Measurements from ENCODE around the gene COL27A1.
A peak's percentile ranks its signal among the peaks of the same experiment; 100 is the strongest.

COL27A1 gene

DNA sequence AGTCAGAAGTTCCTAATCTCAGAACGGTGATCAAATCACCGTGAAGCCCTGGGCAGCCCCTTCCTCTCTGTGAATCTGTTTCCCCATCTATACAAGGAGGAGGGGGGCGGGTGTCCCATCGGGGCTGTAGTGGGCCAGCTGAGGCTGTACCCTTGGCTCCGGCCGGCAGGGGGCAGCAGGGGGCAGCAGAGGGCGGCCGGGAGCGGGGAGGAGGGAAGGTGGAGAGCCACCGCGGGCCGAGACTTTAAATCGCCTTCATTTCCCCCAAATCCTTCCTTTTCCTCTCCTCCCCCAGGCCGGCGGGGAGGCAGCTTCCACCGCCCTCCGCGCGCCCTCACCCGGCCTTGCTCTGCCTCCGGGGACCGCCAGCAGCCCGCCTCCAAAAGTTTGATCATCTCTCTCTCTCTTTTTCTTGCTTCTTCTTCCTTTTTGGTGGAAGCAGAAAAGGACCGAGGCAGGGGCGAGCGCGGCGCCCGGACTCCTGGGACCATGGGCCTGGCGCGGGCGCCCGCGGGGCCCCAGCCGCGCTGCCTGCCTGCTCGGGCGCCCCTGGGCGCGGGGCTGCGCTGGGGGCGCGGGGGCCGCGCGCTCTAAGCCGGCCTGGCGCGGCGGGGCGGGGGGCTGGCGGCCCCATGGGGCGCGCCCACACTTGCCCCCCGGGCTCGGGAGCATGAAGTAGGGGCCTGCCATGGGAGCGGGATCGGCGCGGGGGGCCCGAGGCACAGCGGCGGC lies at the start of gene COL27A1:
Gene COL27A1 (plus strand): TSS at position 275 of the 732 bp plus-strand sequence. CDS start 414 bp downstream, at position 689.
- DNase-seq (ENCODE audit: low spot score), result peak; percentile 71

DNA sequence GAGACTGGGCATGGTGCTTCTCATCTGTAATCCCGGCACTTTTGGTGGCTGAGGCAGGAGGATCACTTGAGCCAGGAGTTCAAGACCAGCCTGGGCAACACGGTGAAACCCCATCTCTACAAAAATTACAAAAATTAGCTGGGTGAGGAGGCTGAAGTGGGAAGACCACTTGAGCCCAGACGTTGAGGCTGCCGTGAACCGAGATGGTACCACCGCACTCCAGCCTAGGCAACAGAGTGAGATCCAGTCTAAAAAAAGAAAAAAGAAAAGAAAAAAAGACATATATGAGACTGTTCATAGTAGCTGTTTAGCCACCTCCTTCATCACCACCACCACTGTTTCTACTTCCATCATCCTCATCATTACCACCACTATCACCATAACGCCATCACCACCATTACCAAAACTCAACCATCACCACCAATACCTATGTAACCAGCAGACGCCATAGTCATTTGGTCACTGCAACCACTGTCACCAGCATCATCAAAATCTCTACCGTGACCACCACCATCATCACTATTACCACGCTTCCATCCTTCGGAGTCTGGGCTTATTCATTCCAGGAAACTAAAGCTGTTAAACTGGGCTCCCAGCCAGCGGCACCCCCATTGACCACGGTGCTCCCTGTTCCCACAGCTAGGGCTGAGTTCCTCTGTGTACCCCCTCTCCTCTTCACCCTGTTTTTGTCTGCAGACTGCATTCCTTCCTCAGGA lies 47.9 kb upstream of the COL27A1 start:
- no peak for DNase-seq (ENCODE audit: low spot score)

DNA sequence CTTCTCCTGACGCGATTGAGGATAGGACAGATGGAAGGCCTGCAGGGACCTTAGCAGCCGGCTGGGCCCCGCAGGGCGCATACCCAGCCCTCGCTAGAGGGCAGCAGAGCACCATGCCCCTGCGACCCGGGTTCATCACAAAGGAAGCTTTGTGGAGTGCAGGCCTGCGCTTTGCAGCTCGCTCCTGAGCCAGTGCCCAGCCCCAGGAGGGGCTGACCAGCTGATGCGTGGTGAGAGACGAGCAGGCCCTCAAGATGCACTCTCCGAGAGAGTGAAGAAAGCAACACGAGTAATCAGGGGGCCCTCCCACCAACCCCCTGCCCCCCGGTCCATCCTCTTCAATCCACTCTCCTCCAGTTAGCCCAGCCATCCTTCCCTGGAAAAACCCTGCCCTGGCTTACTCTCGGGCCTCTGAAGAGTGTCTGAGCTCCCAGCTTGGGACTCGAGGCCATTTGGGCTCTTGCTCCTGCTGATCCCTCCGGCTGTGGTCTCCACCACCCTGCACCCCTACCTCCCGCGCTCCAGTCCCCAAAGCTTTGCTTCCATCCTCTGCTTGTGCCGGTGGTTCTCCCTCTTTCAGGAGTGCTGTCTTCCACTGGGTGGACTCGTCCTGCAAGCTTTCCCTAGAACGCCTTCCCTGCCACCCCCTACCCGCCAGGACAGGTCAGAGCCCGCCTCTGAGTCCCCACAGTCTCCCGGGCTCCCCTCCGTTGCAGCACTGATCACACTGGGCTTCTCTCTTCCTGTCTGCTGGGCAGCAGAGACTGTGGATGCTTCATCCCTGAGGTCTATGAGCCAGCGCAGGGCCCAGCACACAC lies 47.1 kb upstream of the COL27A1 start:
- peak; percentile 69 for DNase-seq (ENCODE audit: low spot score)

DNA sequence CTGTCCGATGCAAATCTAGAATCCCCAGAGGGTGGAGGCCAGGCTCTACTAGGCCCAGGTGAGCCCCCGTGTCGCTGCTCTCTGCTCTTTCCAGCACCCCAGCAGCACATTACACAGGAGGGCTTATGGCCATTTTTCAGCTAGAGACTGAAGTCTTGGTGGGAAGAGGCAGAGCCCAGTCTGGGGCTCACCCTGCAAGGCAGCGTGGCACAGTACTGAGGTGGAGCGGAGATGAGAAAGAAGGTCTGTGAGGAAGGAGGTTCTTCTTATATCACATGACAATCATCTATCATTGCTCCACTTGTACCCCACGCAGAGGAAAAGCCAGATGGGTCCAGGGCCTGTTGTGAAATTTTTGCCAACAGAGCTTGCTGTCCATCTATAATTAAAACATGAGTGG lies 46.2 kb upstream of the COL27A1 start:
- no peak for DNase-seq (ENCODE audit: low spot score)

DNA sequence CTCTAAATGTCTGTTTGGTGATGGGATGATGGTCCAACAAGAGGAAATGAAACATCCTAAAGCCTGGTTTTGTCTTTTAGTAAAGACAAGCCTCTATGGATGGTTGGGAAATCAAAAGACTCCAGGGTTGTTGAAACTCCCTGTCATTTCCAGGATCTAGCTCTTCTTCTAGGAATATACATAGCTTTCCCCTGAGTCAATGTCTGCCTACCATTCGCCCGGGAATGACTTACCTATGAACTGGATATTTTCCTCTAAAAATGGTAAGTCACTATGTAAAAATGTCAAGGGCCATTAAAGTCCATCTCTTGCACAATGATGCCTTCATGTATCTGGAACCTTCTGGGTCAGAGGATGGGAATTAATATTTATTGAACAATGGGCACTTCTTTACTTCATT lies 45.2 kb upstream of the COL27A1 start:
- no peak for DNase-seq (ENCODE audit: low spot score)

DNA sequence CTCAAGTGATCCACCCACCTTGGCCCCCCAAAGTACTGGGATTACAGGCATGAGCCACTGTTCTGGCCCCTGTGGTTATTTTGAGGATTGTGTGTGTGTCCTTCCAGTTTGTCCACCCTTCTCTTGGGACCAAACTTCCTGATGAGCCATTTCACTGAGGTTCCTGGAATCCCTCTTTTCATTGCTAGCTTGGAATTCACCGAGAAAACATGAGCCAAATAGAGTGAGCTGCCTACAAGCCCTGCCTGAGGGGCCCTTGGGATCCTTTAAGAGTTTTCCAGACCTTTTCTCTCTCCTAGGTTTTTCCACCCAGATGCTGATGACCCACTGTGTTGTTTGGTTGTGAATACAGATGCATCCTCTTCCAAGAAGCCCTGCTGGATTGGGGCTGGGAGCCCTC lies 43.0 kb upstream of the COL27A1 start:
- DNase-seq (ENCODE audit: low spot score), result no peak

DNA sequence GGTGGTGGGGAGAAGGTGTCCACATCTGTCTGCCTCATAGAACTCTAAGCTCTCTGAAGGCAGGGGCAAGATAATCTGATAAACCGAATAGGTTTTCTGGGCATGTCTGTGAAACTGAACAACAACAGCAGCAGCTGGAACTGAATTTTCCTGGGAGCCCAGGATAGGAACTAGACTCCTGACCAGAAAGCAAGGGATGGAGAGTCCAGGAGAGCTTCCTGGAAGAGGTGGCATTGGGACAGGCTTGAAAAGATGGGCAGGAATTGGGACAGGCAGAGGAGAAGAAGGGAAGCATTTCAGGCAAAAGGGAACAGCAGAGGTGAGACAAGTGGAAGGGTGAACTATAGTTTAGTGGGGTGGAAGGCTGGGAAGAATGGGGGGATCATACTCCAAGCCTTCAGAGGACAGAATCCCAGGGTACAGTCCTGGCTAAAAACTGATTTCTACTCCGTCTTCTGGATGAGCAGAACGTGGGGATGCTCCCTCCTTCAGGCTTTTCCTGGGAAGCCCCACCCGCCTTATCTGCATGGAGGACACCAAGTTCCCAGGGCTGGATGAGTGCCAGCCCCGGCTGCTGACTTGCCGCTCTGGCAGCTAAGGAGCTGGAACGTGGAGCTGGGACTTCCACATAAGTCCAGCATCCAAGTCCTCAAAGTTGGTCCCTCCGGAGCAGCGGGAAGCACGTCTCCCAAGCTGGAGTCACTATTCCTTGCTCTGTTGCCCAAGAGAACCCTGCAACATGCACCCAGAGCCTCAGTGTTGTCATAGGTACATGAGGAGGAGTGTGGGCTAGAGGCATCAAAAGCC lies 42.4 kb upstream of the COL27A1 start:
- DNase-seq (ENCODE audit: low spot score), result peak; percentile 38

DNA sequence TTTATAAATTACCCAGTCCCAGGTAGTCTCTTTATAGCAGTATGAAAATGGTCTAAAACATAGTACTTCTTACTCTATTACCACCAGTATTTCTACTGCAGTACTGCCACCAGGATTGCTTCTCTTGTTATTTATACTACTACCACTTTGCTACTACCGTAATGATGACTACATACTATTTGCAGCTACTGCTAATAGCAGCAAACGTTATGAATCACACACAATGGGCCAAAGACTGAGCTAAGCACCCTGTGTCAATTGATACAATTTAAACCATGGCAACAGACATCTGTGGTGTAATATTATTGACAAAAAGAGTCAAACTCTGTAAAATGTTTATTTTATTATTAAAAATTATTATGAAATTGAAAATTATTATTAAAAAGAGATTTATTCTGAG lies 41.0 kb upstream of the COL27A1 start:
- no peak for DNase-seq (ENCODE audit: low spot score)

DNA sequence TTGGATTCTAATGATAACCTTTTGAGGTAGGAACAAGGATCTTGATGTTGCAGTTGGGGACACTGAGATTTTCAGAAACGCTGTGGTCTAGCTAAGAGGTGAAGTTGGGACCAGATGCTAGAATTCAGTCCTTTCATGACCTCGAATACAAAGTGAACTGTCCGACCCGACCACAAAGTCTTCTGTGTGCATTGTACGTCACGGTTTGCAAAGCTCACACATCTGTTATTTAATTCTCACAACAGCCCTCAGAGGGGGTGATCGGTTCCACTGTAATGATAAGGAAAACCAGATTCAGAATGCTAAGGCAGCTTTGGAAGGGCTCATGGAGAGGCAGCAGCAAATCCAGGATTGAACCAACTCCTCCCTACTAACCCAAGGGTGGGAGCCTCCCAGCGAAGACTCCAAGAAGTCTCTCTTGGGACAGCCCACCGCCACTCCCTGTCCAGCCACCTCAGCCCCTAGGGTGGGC lies 39.6 kb upstream of the COL27A1 start:
- no peak for DNase-seq (ENCODE audit: low spot score)

DNA sequence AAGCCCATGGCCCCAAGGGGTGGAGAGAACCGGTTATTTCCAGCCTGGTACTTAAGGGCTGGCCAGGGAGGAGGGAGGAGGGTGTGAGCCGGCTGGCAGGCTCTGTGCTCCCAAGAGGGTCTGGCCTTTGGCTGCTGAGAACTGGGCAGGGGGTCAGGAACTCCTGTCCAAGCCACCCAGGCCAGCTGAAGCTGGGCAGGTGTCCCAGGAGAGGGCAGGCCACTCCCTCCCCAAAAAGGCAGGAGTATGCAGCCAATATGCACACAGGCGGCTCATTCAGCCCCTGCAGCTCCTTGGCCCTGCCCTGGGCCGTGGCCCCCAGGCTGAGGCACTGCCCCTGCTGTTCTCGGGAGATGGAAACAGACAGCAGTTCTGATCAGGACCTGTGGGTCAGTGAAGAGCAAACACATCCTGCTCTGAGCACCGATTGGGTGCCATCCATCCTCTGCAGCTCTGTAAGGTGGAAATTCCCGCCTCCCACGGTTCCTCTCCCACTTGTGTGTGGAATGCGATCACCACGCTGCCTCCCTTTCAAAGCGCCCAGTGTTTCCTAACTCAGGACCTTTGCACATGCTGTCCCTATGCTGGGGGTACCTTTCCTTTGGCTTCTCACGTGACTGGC lies 39.1 kb upstream of the COL27A1 start:
- no peak for DNase-seq (ENCODE audit: low spot score)

DNA sequence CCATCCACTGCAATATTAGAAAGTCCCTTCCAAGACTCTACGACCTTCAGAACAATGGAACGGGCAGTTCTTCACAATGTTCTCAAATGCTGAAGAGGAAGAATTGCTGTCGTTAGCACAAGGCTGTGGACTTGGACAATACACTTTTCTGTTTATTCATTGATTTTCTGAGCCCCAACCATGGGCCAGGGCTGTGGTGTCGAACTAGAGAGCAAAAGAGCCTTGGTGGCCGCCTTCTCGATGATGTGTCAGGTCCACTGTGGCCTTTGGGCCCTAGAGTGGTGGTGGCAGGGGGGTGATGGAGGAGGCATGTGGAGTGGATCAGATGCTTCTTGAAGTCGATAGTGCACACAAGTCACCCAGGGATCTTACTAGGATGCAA lies 37.7 kb upstream of the COL27A1 start:
- no peak for DNase-seq (ENCODE audit: low spot score)

DNA sequence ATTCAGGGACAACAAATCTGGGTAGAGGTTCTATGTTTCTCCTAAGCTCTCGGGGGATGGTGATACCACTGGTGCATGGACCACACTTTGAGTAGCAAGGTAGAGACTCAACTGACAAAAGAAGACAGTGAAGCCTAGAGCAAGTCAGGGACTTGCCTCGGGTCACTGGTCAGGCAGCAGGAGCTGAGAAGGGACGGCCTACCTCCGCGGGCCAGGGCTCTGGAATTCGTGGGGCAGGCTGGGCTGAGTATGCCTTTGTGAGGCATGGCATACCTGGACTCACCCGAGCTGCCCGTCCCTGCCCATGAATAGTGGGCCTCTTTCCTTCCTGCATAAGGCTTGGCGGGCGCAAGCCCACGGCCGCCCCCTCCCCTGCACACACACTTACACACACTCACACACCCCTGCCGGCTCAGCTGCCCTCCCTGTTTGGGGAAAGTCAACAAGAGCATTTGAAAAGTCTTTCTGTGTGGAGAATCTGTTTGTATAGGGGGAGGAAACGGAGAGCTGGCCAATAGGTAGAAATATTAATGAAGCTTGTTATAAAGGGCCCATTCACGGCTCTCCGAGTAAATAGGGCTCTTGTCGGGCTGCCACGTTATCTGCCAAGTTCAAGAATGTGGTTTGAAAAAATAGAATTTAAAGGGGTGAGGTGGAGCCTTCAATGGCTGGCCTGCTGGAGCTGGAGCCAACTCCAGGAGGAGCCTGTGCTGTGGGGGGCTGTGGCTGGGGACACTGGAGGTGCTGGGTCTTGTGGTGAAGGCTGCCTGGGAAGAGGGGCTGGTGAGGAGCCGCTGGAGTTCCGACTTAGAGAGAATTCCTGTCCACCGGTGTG lies 37.1 kb upstream of the COL27A1 start:
- DNase-seq (ENCODE audit: low spot score), result no peak

DNA sequence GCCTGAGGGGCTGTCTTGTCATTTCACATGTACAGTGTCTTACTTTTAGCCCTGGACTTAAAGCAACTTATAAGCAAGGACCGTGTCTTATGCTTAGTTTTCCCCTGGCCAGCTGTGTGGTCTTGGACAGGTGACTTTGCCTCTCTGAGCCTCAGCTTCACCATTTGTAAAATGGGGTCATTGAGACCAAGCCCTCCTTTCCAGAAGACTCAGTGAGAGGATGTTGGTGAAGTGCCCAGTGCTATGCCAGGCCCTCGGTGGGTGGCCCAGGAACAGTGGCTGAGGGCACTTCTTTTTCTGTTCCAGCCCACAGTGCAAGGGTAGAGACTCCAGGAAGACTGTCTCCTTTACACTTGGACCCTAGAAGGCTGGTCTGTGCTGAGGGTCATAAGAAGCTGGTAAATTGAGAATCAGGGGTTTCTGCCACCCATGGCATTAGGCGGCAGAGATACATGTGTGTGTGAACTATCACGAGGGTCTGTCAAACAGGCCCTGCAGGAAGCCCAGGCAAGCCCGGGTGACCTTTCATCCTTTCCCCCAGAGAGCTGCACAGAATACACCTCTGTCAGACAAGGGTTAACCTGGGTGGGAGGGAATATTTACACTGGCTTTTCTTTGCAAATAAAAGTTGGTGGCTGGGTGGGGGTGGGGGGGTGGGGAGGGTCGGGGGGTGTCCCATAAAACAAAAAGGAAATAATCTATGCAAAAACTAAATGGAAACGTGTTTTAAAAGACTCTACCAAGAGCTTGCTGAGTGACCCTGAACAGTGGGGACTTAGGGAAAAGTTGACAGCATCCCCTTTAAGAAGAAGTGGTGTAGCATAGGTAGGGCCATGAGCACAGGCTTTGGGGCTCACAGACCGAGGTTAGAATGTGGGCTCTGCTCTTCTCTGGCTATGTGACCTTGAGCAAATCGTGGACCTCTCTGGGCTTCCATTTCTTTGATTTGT lies 35.8 kb upstream of the COL27A1 start:
- DNase-seq (ENCODE audit: low spot score), result no peak

DNA sequence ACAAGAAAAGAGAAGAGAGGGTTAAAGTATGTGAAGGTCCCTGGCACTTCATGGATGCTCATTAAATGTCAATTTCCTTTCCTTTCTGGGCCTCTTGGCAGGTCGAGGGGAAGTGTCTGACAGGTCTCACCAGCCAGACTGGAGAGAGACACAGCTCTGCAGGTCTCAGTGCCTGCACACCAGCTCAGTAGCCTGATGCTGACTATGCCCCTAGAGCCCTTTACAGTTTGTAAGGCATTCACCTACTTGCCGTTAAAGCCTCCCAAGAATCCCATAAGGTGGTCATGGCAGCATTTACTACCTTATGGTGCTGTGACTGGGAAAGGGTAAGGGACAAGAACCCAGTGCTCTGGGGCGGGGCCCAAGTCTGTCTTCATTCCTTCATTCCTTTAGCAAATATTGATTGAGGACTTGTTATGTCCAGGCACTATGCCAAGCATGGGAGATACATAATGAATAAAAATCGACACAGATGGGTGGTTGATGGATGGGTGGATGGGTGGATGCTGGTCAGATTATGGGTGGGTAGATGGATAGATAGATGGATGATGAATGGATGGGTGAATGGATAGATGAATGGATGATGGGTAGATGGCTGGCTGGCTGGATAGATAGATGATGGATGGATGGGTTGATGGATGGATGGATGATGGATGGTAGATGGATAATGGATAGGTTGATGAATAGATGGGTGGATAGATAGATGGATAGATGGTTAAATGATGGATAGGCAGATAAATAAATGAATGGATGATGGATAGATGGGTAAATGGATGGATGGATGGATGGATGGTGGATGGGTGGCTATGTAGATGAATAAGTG lies 34.9 kb upstream of the COL27A1 start:
- DNase-seq (ENCODE audit: low spot score), result no peak

DNA sequence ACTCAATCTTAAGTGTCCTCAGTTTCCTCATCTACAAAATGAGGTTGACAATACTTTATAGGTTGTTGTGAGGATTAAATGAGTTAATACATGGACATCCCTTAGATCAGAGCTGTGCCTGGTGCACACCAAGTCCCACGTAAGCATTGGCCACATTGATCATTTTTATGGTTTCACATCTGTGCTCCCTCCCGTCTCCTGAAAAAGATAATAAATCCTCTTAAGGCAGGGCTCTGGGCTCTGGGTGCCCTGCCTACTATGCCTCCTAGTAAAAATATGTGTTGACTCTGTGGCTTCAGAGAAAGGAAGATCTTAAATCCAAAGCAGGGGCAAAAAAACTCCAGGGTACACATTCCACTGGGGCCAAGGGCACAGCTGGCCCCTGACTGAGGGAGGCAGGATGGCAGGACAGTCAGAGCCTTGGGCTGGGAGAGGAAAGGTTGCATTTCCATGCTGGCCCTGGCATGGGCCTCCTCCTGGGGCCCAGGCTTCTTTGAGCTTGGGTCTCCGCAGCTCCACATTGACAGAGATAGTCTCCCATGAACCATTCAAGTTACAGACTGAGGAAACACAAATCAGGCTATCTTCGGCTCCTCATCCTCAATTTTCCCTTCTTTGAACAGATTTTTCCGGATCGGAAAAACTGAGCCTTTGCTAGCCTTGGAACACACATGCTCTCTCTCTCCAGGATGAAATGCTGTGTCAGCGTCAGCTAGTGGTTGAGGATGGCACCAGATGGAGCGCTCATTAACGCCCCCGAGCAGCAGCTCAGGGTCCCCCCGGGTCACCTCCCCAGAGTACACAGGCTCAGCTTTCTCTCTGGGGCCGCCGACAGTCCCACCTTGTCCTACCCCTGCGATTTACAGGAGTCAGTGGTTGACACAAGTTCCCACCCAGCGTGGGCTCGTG lies 33.9 kb upstream of the COL27A1 start:
- DNase-seq (ENCODE audit: low spot score), result no peak

DNA sequence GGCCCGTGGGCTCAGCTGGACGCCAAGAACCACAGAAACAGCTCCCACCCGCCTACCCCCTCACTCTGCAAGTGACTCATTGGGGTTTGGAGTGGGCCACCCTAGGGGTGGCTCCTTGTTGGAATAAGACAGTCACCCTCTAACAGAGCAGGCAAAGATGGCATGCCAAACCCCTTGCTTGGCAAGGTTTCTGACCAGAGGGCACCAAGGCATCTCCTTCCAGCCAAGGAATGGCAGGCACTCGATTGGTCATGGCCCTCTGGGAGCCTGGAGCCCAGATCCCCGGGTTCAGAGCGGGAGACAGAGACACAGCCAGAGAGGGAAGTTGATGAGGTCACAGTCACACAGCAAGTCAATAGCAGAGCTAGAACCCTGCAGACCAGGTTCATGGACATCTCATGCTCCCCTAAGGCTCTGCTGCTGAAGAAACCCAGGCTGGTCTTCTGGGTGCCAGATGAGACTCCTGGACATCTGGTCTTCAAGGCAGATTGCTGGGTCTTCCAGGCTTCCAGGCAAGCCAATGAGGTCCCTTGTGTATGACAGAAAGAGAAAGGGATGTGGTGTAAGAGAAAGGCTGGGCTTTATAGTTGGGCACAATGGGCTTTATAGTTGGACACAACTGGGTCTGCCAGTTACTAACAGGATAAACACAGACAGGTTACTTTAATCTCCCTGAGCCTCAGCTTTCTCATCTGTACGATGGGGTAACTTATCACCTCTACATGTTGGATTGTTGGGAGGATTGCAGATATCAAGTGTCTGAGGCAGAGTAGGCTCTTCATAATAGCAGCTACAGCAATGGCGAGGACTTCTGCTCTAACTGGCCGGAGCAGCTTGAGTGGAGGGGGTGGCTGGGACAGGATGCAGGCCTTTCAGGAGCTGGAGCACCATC lies 33.0 kb upstream of the COL27A1 start:
- no peak for DNase-seq (ENCODE audit: low spot score)
